ENCODE measurements around the gene IRF7. TPM values are rescaled to one million over a fixed set of nuclear protein-coding genes. Genes with fewer than 3 reads are reported as not detected.
A peak's percentile ranks its signal among the peaks of the same experiment; 100 is the strongest.
"Not testable (repeated sequence)": the region's sequence is repeated elsewhere in the genome, so short reads cannot be mapped to it uniquely, and the experiment has no call there.

IRF7 gene
- total RNA-seq, 4 donors from 2014 or later: 9.0 to 37.7 (median 27.5) TPM

DNA sequence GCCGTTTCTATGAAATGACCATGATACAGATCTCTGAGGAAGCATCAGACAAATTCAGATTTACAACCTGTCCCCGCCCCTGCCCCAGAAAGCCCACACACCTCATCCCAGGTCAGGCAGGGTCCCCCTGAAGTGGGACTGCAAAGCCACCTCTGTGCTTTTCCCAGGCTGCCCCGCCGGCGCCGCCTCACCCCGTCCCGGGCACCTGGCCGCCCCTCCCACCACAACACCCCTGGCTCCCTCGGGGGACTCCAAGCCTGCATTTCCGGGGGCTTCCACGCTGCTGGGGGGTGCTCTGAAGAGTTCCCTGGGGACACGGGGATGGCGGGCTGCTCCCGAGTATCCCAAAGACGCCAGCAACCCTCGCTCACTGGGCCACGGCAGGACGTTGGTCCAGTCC lies 44.5 kb upstream of the IRF7 start:
- no peak for TF ChIP-seq CTCF (IDR thresholded peaks at IDR 0.05)
- TF ChIP-seq POLR2A (IDR thresholded peaks at IDR 0.05): no peak
- TF ChIP-seq EP300 (IDR thresholded peaks at IDR 0.05): no peak
- WGBS, 2 donors: 87 to 89% methylated on average over 19 of the region's 19 CpGs
- Histone ChIP-seq H3K36me3 (peaks cover 0 to 75% (median 17%) of the 10 kb centered on the region in 3 donors), H3K9me3 (no peaks in the 10 kb centered on the region), H3K27me3 (no peaks in the 10 kb centered on the region), H3K27ac (no peak overlapping the region), H3K4me1 (peaks cover 0 to 4% (median 0%) of the 10 kb centered on the region in 4 donors), H3K4me3 (no peak overlapping the region)
- DNase-seq (ENCODE audit: low spot score in 2 of 2): no peak

- H3K4me1 ChIP-seq: peaks cover 0 to 4% (median 0%) of the 10 kb centered on the region in 4 donors
- no peak overlapping the region for H3K4me3 ChIP-seq
- H3K9me3 ChIP-seq: no peaks in the 10 kb centered on the region
- H3K27ac ChIP-seq: no peak overlapping the region
- DNase-seq (ENCODE audit: low spot score in 2 of 2): no peak
- peaks cover 0 to 79% (median 17%) of the 10 kb centered on the region in 3 donors for H3K36me3 ChIP-seq
- WGBS, 2 donors: 93% methylated on average over 16 of the region's 16 CpGs
- H3K27me3 ChIP-seq: no peaks in the 10 kb centered on the region
- TF ChIP-seq POLR2A (IDR thresholded peaks at IDR 0.05): no peak
Observed at GRCh38 chr11:659532-660085, 43.9 kb upstream of the IRF7 start.

DNA sequence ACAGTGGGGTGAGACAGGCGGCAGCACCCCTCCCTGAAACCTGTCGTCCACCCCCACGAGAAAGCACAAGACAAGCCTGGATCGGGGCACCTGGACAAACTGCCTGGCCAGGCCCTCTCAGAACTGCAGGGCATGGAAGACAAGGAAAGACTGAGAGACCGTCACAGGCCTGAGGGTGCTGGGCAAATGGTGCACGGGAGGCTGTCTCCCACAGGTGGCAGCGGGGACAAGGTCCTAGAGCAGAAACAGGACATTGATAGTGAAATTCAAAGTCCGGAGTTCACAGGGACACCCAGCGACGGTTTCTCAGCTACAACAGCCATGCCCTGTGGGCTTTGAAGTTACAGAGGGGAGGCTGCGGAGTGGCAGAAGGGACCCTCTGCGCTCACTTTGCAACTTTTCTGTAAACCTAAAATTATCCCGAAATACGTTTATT lies 42.0 kb upstream of the IRF7 start:
- Histone ChIP-seq H3K4me1 (no peaks in the 10 kb centered on the region), H3K36me3 (peaks cover 0 to 85% (median 17%) of the 10 kb centered on the region in 3 donors), H3K27me3 (no peaks in the 10 kb centered on the region), H3K27ac (peak overlapping the region in 1 of 4 donors; percentile 45), H3K4me3 (no peak overlapping the region), H3K9me3 (no peaks in the 10 kb centered on the region)
- WGBS, 2 donors: 88 to 92% methylated on average over 14 of the region's 14 CpGs
- TF ChIP-seq EP300 (IDR thresholded peaks at IDR 0.05) (no peak), CTCF (IDR thresholded peaks at IDR 0.05) (no peak), POLR2A (IDR thresholded peaks at IDR 0.05) (no peak)
- DNase-seq (ENCODE audit: low spot score in 2 of 2): no peak

DNA sequence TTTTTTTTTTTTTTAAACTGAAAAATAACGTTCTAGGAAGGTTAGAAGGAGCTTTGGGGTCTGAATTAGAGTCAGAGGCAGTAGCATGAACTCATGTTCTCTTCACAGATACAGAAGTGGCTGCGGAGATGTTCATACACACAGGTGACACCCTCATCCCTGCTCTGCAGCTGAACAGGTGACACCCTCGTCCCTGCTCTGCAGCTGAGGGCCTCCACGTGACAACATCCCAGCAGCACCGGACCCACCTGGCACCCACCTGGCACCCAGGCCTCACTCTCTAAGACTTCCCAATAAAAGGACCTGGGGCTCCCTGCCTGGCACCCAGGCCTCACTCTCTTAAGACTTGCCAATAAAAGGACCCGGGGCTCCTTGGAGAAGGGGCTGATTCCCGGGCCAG lies 41.1 kb upstream of the IRF7 start:
- TF ChIP-seq EP300 (IDR thresholded peaks at IDR 0.05): no peak
- H3K36me3 ChIP-seq: peaks cover 0 to 85% (median 17%) of the 10 kb centered on the region in 3 donors
- H3K9me3 ChIP-seq: no peaks in the 10 kb centered on the region
- WGBS, 2 donors: 84 to 85% methylated on average over 7 of the region's 7 CpGs
- no peak for DNase-seq (ENCODE audit: low spot score in 2 of 2)
- no peaks in the 10 kb centered on the region for H3K4me1 ChIP-seq
- peak overlapping the region in 1 of 4 donors; percentile 45 for H3K27ac ChIP-seq
- H3K4me3 ChIP-seq: no peak overlapping the region
- no peaks in the 10 kb centered on the region for H3K27me3 ChIP-seq

GRCh38 chr11:656426-656825 lies 40.7 kb upstream of the IRF7 start:
- Histone ChIP-seq H3K27ac (no peak overlapping the region), H3K27me3 (no peaks in the 10 kb centered on the region), H3K36me3 (peaks cover 0 to 87% (median 17%) of the 10 kb centered on the region in 3 donors), H3K9me3 (no peaks in the 10 kb centered on the region), H3K4me3 (no peak overlapping the region), H3K4me1 (no peaks in the 10 kb centered on the region)
- DNase-seq (ENCODE audit: low spot score in 2 of 2): no peak
- TF ChIP-seq EP300 (IDR thresholded peaks at IDR 0.05) (no peak), POLR2A (IDR thresholded peaks at IDR 0.05) (no peak), CTCF (IDR thresholded peaks at IDR 0.05) (no peak)
- WGBS, 2 donors: 88 to 91% methylated on average over 9 to 12 of the region's 14 CpGs

DNA sequence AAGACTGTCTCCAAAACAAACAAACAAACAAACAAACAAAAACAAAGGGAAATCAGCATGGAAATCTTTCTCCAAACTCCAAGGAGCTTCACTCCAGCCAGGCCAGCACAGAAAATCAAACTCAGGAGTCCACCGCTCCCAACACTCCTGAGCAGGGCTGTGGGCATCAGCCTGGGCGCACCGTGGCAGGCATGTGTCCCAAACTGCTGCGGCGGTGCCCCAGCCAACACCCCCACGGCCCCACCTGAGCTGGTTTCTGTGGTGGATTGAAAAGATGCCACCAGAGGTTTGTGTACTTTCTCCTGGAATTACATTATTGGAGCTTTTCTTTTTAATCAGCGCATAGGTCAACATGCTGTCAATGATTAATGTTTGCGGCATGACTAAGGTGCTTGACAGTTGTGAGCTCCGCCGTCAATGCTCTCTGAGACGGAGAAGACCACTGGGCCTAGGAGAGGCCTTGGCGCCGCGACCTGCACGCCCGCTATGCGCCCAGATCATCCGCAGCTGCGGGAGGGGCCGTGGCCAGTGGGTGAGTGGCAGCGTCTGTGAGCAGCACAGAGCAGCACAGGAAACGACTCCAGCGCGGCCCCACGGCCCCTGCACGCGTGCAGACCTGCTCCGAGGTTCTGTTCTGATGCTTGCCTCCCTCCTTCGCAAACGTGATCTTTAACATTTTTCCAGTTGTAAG lies 39.4 kb upstream of the IRF7 start:
- DNase-seq (ENCODE audit: low spot score in 2 of 2): no peak
- H3K4me1 ChIP-seq: no peaks in the 10 kb centered on the region
- no peak overlapping the region for H3K4me3 ChIP-seq
- WGBS, 2 donors: 90 to 92% methylated on average over 30 of the region's 30 CpGs
- no peaks in the 10 kb centered on the region for H3K27me3 ChIP-seq
- peaks cover 0 to 86% (median 14%) of the 10 kb centered on the region in 3 donors for H3K36me3 ChIP-seq
- no peak for TF ChIP-seq EP300 (IDR thresholded peaks at IDR 0.05)
- TF ChIP-seq POLR2A (IDR thresholded peaks at IDR 0.05): no peak
- no peak for TF ChIP-seq CTCF (IDR thresholded peaks at IDR 0.05)
- no peaks in the 10 kb centered on the region for H3K9me3 ChIP-seq
- no peak overlapping the region for H3K27ac ChIP-seq

- H3K4me1 ChIP-seq; H3K4me3 ChIP-seq; H3K27me3 ChIP-seq; H3K27ac ChIP-seq; H3K9me3 ChIP-seq; DNase-seq (ENCODE audit: low spot score in 2 of 2): not testable (repeated sequence)
- H3K36me3 ChIP-seq: peaks cover 0 to 79% (median 6%) of the 10 kb centered on the region in 3 donors
- 88 to 92% methylated on average over 12 of the region's 12 CpGs for WGBS, 2 donors
Observed at GRCh38 chr11:654444-654843, 38.7 kb upstream of the IRF7 start.

Data from tibial nerve (tissue), 4 donors.